ENCODE data around the gene ARGLU1. TPM values are rescaled to one million over a fixed set of nuclear protein-coding genes. Genes with fewer than 3 reads are reported as not detected.
A peak's percentile ranks its signal among the peaks of the same experiment; 100 is the strongest.
"Not testable (repeated sequence)": the region's sequence is repeated elsewhere in the genome, so short reads cannot be mapped to it uniquely, and the experiment has no call there.

ARGLU1 gene
- total and polyA plus RNA-seq, 5 donors from 2014 or later, result 25.7 to 235 (median 34.8) TPM

DNA sequence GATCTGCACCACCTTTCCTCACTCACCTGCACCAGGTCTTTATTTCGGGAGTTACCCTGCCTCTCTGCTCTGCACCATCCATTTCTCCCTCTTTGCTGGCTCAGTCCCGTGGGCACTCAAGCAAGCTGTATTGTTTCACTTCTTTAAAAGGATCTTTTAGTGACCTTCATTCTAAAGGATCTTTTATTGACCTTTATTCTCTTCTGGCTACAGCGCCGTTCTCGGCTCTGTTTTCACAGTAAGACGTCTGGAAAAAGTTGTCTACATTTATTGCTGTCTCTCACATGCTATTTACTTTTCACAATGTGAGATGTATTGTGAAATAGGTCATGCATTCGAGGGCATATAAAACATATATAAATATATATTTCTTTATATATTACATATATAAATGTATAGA, 35.6 kb upstream of the ARGLU1 start:
- no peak overlapping the region for H3K27ac Mint-ChIP-seq
- H3K36me3 ChIP-seq (ENCODE audit: control insufficient read depth, insufficient read depth, low read length), result no peaks in the 10 kb centered on the region
- peaks cover 6 to 13% (median 10%) of the 10 kb centered on the region in 4 donors for H3K4me1 Mint-ChIP-seq
- H3K4me3 ChIP-seq (ENCODE audit: low read depth, low read length), result no peak overlapping the region
- H3K27me3 ChIP-seq (ENCODE audit: control insufficient read depth, insufficient read depth, low read length), result peaks cover 7% of the 10 kb centered on the region
- H3K27ac ChIP-seq (ENCODE audit: insufficient read depth, low read length, poor library complexity, severe bottlenecking), result no peak overlapping the region
- H3K27me3 Mint-ChIP-seq, result peaks cover 21% of the 10 kb centered on the region
- H3K9me3 Mint-ChIP-seq, result peaks cover 0 to 7% (median 0%) of the 10 kb centered on the region in 7 donors
- H3K9me3 ChIP-seq (ENCODE audit: control insufficient read depth in 2 of 2, low read length in 2 of 2), result no peaks in the 10 kb centered on the region
- DNase-seq, result no peak
- H3K36me3 Mint-ChIP-seq, result no peaks in the 10 kb centered on the region
- H3K4me1 ChIP-seq (ENCODE audit: control insufficient read depth, insufficient read depth, low read length, poor library complexity, severe bottlenecking), result peaks cover 8% of the 10 kb centered on the region
- ATAC-seq (ENCODE audit: low read depth in 2 of 2), result no peak
- H3K4me3 Mint-ChIP-seq, result no peak overlapping the region

DNA sequence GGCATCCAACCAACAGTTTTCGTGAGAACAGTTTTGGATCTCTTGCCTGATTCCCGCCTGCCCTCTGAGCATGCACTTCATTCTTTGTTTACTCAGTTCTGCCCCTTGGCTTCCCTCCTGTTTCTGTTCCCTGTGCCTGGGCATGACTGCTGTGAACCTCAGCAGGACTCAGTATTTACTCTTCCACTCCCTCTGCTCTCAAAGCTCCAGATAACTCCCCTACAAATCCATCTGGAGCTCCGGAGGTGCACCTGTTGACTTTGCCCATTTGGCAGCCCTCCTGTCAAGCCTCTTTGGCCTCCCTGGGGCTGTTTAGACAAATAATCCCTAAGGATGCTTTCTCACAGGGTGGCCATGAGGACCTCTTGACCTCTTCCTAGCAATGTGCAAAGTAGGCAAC, 34.2 kb upstream of the ARGLU1 start:
- Mint-ChIP-seq H3K4me1 (peaks cover 6 to 13% (median 11%) of the 10 kb centered on the region in 4 donors), H3K27me3 (peaks cover 21% of the 10 kb centered on the region), H3K4me3 (no peak overlapping the region), H3K9me3 (peaks cover 0 to 5% (median 0%) of the 10 kb centered on the region in 7 donors), H3K27ac (peak overlapping the region in 1 of 3 donors; percentile 36), H3K36me3 (no peaks in the 10 kb centered on the region)
- DNase-seq (no peak), ATAC-seq (ENCODE audit: low read depth in 2 of 2) (no peak)
- Histone ChIP-seq H3K9me3 (ENCODE audit: control insufficient read depth in 2 of 2, low read length in 2 of 2) (no peaks in the 10 kb centered on the region), H3K4me1 (ENCODE audit: control insufficient read depth, insufficient read depth, low read length, poor library complexity, severe bottlenecking) (peaks cover 8% of the 10 kb centered on the region), H3K4me3 (ENCODE audit: low read depth, low read length) (no peak overlapping the region), H3K27me3 (ENCODE audit: control insufficient read depth, insufficient read depth, low read length) (peaks cover 7% of the 10 kb centered on the region), H3K36me3 (ENCODE audit: control insufficient read depth, insufficient read depth, low read length) (no peaks in the 10 kb centered on the region), H3K27ac (ENCODE audit: insufficient read depth, low read length, poor library complexity, severe bottlenecking) (no peak overlapping the region)

DNA sequence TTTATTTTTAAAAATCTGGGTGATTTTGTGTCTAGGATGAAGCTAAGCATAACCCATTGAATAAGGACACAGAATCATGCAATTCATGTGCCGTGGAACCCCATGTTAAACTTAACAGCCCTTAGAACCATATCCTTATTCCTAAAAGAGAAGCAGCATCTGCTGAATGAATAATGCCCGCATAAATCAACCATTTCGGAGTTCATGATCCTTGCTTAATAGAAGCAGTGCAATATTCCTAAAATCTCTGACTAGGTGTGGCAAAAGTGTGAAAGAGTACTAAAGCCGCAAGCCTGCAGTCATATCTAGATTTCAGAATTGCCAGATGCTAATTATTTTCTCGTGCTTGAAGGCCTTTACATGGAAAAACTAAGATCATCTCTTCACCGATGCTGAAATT, 33.6 kb upstream of the ARGLU1 start:
- ATAC-seq (ENCODE audit: low read depth in 2 of 2), result no peak

DNA sequence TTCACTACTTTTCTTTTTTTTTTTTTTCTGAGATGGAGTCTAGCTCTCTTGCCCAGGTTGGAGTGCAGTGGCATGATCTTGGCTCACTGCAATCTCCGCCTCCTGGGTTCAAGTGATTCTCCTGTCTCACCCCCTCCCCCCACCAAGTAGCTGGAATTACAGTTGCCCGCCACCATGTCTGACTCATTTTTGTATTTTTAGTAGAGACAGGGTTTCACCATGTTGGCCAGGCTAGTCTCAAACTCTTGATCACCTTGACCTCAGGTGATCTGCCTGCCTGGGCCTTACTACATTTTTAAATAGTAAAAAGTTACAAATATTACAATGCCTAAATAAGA, 32.8 kb upstream of the ARGLU1 start:
- not testable (repeated sequence) for H3K9me3 Mint-ChIP-seq; H3K36me3 Mint-ChIP-seq; H3K4me3 Mint-ChIP-seq; H3K27me3 ChIP-seq (ENCODE audit: control insufficient read depth, insufficient read depth, low read length); H3K27ac ChIP-seq (ENCODE audit: insufficient read depth, low read length, poor library complexity, severe bottlenecking); H3K4me3 ChIP-seq (ENCODE audit: low read depth, low read length); DNase-seq; H3K9me3 ChIP-seq (ENCODE audit: control insufficient read depth in 2 of 2, low read length in 2 of 2); H3K4me1 ChIP-seq (ENCODE audit: control insufficient read depth, insufficient read depth, low read length, poor library complexity, severe bottlenecking); H3K27ac Mint-ChIP-seq; ATAC-seq (ENCODE audit: low read depth in 2 of 2); H3K36me3 ChIP-seq (ENCODE audit: control insufficient read depth, insufficient read depth, low read length)
- H3K27me3 Mint-ChIP-seq, result peaks cover 12% of the 10 kb centered on the region
- peaks cover 6 to 13% (median 11%) of the 10 kb centered on the region in 4 donors for H3K4me1 Mint-ChIP-seq

More for the DNA sequence above, 33.6 kb upstream of the ARGLU1 start:
- Mint-ChIP-seq H3K27ac (no peak overlapping the region), H3K36me3 (no peaks in the 10 kb centered on the region), H3K4me1 (peaks cover 6 to 13% (median 11%) of the 10 kb centered on the region in 4 donors), H3K4me3 (no peak overlapping the region), H3K27me3 (peaks cover 15% of the 10 kb centered on the region), H3K9me3 (peaks cover 0 to 5% (median 0%) of the 10 kb centered on the region in 7 donors)
- H3K27me3 ChIP-seq (ENCODE audit: control insufficient read depth, insufficient read depth, low read length), result peaks cover 4% of the 10 kb centered on the region
- no peak overlapping the region for H3K27ac ChIP-seq (ENCODE audit: insufficient read depth, low read length, poor library complexity, severe bottlenecking)
- H3K36me3 ChIP-seq (ENCODE audit: control insufficient read depth, insufficient read depth, low read length), result no peaks in the 10 kb centered on the region
- no peaks in the 10 kb centered on the region for H3K9me3 ChIP-seq (ENCODE audit: control insufficient read depth in 2 of 2, low read length in 2 of 2)
- no peak for DNase-seq
- H3K4me3 ChIP-seq (ENCODE audit: low read depth, low read length), result no peak overlapping the region
- peaks cover 8% of the 10 kb centered on the region for H3K4me1 ChIP-seq (ENCODE audit: control insufficient read depth, insufficient read depth, low read length, poor library complexity, severe bottlenecking)

DNA sequence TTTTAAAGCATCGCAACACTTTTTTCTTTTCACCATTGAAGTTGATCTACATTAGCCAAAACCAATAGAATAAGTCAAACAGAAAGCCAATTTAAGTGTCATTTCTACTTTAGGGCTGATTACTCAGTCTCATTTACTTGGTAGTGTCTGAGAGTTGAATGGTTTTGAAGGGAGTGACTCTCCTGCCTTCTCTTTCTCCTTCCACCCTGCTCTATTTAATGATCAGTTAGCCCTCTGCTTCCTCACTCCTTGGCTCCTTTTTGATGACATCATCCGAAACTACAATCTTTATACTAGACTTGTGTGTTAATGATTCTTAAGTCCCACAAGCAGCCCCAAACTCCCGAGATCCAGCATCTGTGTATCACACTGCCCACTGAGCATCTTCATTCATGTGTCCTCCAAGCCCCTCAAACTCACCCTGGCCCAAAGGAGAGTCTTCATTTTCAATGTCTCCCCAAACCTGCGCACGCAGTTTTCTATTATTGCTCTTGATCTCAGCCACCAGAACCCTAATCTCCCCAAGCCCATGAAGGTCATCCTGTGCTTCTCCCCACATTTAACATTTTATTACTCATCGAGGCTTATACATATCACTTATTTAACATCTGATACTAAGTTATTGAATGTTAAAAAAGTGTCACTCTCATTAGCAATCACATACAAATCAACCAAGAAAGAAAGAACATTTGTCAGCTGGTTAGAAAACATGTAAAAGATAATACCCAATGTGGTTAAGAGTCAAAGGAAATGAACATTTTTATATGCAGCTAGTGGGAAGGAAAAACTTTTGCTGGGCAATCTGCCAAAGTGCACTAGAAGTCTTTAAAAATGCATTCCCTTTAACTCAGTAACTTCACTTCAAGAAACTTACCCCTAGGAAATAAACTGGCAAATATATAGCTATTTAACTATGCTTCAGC, 32.2 kb upstream of the ARGLU1 start:
- no peak for ATAC-seq (ENCODE audit: low read depth in 2 of 2)
- Mint-ChIP-seq H3K36me3 (no peaks in the 10 kb centered on the region), H3K4me1 (peaks cover 6 to 13% (median 11%) of the 10 kb centered on the region in 4 donors), H3K27ac (no peak overlapping the region), H3K4me3 (peak overlapping the region in 2 of 4 donors; percentile 13 to 24), H3K27me3 (peaks cover 11% of the 10 kb centered on the region), H3K9me3 (peaks cover 0 to 7% (median 0%) of the 10 kb centered on the region in 7 donors)
- no peaks in the 10 kb centered on the region for H3K36me3 ChIP-seq (ENCODE audit: control insufficient read depth, insufficient read depth, low read length)
- H3K9me3 ChIP-seq (ENCODE audit: control insufficient read depth in 2 of 2, low read length in 2 of 2), result no peaks in the 10 kb centered on the region
- peaks cover 8% of the 10 kb centered on the region for H3K4me1 ChIP-seq (ENCODE audit: control insufficient read depth, insufficient read depth, low read length, poor library complexity, severe bottlenecking)
- no peak overlapping the region for H3K4me3 ChIP-seq (ENCODE audit: low read depth, low read length)
- peaks cover 4% of the 10 kb centered on the region for H3K27me3 ChIP-seq (ENCODE audit: control insufficient read depth, insufficient read depth, low read length)
- H3K27ac ChIP-seq (ENCODE audit: insufficient read depth, low read length, poor library complexity, severe bottlenecking), result no peak overlapping the region
- peak in 2 of 3 donors; percentile 2 to 20 for DNase-seq

DNA sequence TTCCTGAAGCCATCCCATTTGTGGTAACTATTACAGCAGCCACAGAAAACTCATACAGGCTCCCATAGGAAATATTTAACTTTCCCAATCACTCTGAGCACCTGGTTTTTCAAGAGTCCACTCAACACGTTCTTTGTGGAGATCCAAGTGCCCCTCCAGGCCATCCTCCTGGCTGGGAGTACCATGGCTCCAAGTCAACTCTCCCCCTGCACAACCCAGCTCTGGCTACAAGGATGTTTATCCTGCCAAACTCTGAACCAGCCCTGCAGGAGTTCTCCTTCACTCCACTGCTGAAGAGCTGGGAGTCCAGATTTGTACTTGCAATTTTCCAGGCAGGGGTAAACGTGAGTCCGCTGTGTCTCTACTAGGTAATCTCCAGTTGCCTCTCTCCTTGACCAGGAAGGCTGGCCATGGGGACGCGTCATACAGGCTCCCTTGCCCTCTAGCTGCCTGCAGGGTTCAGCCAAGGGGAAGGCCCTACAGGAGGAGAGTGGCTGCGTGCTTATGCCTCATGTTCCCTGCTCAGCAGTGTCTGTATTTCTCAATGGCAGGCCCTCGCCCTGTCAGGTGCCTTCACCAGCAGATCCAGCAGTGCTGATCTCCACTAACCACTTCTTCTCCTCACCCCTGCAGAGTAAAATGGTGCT, 29.9 kb upstream of the ARGLU1 start:
- peaks cover 8% of the 10 kb centered on the region for H3K4me1 ChIP-seq (ENCODE audit: control insufficient read depth, insufficient read depth, low read length, poor library complexity, severe bottlenecking)
- Mint-ChIP-seq H3K4me3 (no peak overlapping the region), H3K9me3 (peaks cover 0 to 7% (median 0%) of the 10 kb centered on the region in 7 donors), H3K27me3 (peaks cover under 1% of the 10 kb centered on the region), H3K4me1 (peaks cover 6 to 13% (median 9%) of the 10 kb centered on the region in 4 donors), H3K27ac (no peak overlapping the region), H3K36me3 (no peaks in the 10 kb centered on the region)
- DNase-seq, result no peak
- H3K9me3 ChIP-seq (ENCODE audit: control insufficient read depth in 2 of 2, low read length in 2 of 2), result no peaks in the 10 kb centered on the region
- no peak for ATAC-seq (ENCODE audit: low read depth in 2 of 2)
- H3K36me3 ChIP-seq (ENCODE audit: control insufficient read depth, insufficient read depth, low read length), result no peaks in the 10 kb centered on the region
- H3K27me3 ChIP-seq (ENCODE audit: control insufficient read depth, insufficient read depth, low read length), result peaks cover 3% of the 10 kb centered on the region
- H3K27ac ChIP-seq (ENCODE audit: insufficient read depth, low read length, poor library complexity, severe bottlenecking), result no peak overlapping the region
- no peak overlapping the region for H3K4me3 ChIP-seq (ENCODE audit: low read depth, low read length)

DNA sequence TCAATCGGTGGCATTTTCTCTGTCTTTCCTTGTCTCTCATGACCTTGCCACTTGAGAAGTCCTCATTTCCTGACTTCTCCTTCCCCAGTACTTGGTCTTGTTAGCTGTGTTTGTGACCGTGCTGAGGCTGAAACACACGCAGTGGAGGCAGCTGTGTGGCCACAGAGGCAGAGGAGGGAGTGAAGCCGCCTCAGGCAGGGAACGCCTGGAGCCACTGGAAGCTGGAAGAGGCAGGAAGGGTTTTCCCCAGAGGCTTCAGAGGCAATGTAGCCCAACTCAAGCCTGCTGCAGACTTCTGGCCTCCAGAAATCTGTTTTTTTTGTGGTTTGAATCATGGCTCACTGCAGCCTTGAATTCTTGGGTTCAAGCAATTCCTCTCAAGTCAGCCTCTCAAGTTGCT, 29.2 kb upstream of the ARGLU1 start:
- Mint-ChIP-seq H3K27ac (no peak overlapping the region), H3K36me3 (no peaks in the 10 kb centered on the region), H3K9me3 (peaks cover 0 to 7% (median 0%) of the 10 kb centered on the region in 7 donors), H3K4me1 (peaks cover 6 to 11% (median 9%) of the 10 kb centered on the region in 4 donors), H3K27me3 (peaks cover 8% of the 10 kb centered on the region), H3K4me3 (no peak overlapping the region)
- no peak for DNase-seq
- H3K9me3 ChIP-seq (ENCODE audit: control insufficient read depth in 2 of 2, low read length in 2 of 2), result no peaks in the 10 kb centered on the region
- no peak overlapping the region for H3K4me3 ChIP-seq (ENCODE audit: low read depth, low read length)
- H3K27ac ChIP-seq (ENCODE audit: insufficient read depth, low read length, poor library complexity, severe bottlenecking), result no peak overlapping the region
- H3K36me3 ChIP-seq (ENCODE audit: control insufficient read depth, insufficient read depth, low read length), result no peaks in the 10 kb centered on the region
- ATAC-seq (ENCODE audit: low read depth in 2 of 2), result no peak
- peaks cover 8% of the 10 kb centered on the region for H3K4me1 ChIP-seq (ENCODE audit: control insufficient read depth, insufficient read depth, low read length, poor library complexity, severe bottlenecking)
- H3K27me3 ChIP-seq (ENCODE audit: control insufficient read depth, insufficient read depth, low read length), result peaks cover 3% of the 10 kb centered on the region

Measured in CD4-positive, CD25-positive, alpha-beta regulatory T cell (primary cell).